Retinal pigment epithelial cell (primary cell): Measurements from ENCODE around the gene ITGB8.

ENCODE experiments used
- DNase-seq: peaks from one replicate; pipeline ENCODE4 v3.0.0-alpha.2; 2010; ENCODE audit warnings: low read depth
- H3K4me3 ChIP-seq: 2 replicates; pipeline ENCODE4 v1.5.1; 2011; ENCODE audit warnings: mild to moderate bottlenecking, low read length, control low read depth, moderate library complexity
- CTCF ChIP-seq: conservative IDR thresholded peaks from 2 replicates; pipeline ENCODE4 v1.5.1; 2011; ENCODE audit warnings: low read depth, low read length, control low read depth, inconsistent platforms

ITGB8 gene

GRCh38 chr7:20338285-20338684 lies 7.6 kb downstream of the ITGB8 start:
- DNase-seq: no peak
- no peak overlapping the region for H3K4me3 ChIP-seq
- TF ChIP-seq CTCF: no peak

GRCh38 chr7:20340839-20341238 lies 10.1 kb downstream of the ITGB8 start:
- no peak overlapping the region for H3K4me3 ChIP-seq
- DNase-seq: peak; percentile 80
- TF ChIP-seq CTCF: no peak

DNA sequence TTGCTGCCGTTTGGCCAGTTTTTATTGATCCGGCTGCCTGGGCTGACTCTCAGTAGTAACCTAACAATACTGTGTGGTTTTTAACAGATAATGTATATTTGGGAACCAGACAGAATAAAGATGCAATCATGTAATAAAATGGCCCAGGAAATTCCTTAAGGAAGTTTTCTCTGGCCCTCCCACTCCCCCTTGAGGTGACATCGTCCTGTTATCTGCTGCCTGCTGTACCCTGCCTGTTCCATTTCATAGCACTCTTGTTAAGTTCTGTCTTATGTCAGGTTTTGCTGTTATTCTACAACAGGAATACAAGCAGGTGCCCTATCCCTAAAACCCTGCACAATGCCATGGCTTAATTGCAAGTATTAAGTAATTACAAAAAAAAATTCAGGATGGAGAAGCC lies 12.5 kb downstream of the ITGB8 start:
- DNase-seq: no peak
- H3K4me3 ChIP-seq: no peak overlapping the region
- peak; percentile 45 for TF ChIP-seq CTCF

DNA sequence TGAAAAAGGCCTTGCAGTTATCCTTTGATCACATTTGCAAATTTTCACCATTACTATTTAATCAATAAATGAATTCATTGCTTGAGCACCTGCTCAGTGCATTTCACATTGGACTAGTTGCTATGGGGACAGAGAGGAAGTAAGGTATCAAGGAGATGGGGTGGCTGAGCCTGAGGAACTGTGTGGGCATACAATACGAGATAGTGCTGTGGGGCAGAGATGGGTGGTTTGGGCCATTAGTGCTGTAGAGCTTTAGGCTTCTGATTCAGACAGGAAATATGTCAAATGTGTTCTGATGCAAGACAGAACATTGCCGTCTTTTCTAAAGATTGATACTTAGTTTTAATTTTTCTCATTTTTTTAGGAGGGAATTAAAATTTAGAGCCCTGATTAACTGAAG lies 13.2 kb downstream of the ITGB8 start:
- no peak overlapping the region for H3K4me3 ChIP-seq
- TF ChIP-seq CTCF: no peak

GRCh38 chr7:20344396-20344795 lies 13.7 kb downstream of the ITGB8 start:
- H3K4me3 ChIP-seq: no peak overlapping the region
- no peak for DNase-seq
- no peak for TF ChIP-seq CTCF

More for the DNA sequence above, 13.2 kb downstream of the ITGB8 start:
- no peak for DNase-seq

DNA sequence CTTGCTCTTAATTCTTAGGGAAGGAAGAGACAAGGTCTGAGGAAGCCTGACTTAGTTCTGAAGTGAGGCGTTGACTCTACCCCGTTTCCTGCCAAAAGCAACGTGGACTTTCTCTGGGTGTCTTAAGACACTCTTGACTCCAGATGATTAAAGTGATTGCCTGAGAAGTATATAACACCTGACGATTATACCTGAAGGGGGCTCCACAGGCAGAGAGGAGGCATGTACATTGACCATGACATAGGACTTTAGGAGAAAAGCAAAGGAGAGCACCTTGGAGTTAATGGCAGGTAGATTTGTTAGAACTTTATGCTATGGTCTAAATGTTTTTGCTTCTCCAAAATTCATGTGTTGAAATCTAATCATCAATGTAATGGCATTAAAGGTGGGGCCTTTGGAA lies 15.9 kb downstream of the ITGB8 start:
- no peak for DNase-seq
- TF ChIP-seq CTCF: no peak
- no peak overlapping the region for H3K4me3 ChIP-seq

- DNase-seq: no peak
- no peak overlapping the region for H3K4me3 ChIP-seq
- no peak for TF ChIP-seq CTCF
These were observed 17.0 kb downstream of the ITGB8 start for GRCh38 chr7:20347680-20348079.
